HG02884 (cell line): Measurements from ENCODE around the gene MYO1G.
"Not testable (repeated sequence)": the region's sequence is repeated elsewhere in the genome, so short reads cannot be mapped to it uniquely, and the experiment has no call there.

Experiments
- ATAC-seq: cut with Tn5 transposase; IDR thresholded peaks from one replicate; pipeline ENCODE4 v1.9.1; 2021; ENCODE audit warnings: mild to moderate bottlenecking, moderate library complexity; ENCODE audit not compliant: unreplicated experiment

MYO1G gene

GRCh38 chr7:44999245-45000092 is 20.7 kb upstream of the MYO1G start:
- peak; percentile 61 for ATAC-seq

DNA sequence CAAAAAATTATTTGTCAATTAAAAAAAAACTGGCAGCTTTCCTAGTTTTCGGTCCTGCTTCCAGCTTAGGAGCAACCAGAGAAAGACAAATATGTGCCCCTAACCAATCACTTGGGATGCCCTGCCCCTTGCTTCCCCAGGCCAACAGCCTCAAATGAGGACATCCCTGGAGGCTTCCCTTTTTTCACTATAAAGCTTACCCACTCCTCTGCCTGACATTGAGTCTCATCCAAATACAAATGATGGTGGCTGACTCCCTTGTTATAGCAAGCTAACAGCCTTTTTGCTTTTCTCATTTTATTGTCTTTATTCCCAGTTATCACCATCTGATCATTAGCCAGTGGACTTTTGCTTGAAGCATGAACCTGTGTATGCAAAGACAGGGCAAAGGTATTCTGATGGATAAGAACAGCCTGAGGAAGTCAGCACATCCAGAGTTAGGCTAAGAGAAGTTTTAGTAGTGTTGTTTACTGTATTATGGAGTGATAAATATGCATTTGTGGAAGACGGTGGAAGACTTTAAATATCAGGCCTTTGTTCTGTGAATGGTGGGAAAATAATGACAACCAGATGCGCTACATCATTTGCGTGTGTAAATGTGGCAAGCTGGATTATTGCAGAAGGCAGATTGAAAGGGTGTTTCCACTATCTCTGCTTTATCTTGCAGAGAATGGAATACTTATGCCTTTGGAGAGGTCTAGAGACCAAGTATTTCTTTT is 19.5 kb upstream of the MYO1G start:
- no peak for ATAC-seq

- no peak for ATAC-seq
These were observed 17.0 kb upstream of the MYO1G start for GRCh38 chr7:44995555-44996493.

- ATAC-seq: no peak
These were observed 16.2 kb upstream of the MYO1G start for GRCh38 chr7:44994877-44995554.

GRCh38 chr7:44992004-44992795 is 13.4 kb upstream of the MYO1G start:
- ATAC-seq: not testable (repeated sequence)

GRCh38 chr7:44990109-44991023 is 11.6 kb upstream of the MYO1G start:
- no peak for ATAC-seq

- ATAC-seq: no peak
These were observed 10.3 kb upstream of the MYO1G start for GRCh38 chr7:44989132-44989531.

GRCh38 chr7:44988701-44989100 is 9.9 kb upstream of the MYO1G start:
- no peak for ATAC-seq

DNA sequence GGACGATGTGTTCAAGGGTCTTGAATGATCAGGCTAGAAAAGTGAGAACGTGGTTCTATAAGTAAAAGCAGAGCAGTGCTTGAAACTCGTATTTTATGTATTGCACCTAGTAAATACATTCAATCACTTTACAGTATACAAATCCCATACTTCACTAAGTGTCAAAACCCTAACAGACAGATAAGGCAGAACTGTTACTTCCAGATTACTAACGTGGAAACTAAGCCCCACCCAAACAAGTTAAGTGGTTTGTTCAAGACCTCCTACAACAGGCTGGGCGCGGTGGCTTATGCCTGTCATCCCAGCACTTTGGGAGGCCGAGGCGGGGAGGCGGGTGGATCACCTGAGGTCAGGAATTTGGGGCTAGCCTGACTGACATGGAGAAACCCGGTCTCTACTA is 9.2 kb upstream of the MYO1G start:
- no peak for ATAC-seq

- no peak for ATAC-seq
These were observed 8.6 kb upstream of the MYO1G start for GRCh38 chr7:44987457-44987856.

DNA sequence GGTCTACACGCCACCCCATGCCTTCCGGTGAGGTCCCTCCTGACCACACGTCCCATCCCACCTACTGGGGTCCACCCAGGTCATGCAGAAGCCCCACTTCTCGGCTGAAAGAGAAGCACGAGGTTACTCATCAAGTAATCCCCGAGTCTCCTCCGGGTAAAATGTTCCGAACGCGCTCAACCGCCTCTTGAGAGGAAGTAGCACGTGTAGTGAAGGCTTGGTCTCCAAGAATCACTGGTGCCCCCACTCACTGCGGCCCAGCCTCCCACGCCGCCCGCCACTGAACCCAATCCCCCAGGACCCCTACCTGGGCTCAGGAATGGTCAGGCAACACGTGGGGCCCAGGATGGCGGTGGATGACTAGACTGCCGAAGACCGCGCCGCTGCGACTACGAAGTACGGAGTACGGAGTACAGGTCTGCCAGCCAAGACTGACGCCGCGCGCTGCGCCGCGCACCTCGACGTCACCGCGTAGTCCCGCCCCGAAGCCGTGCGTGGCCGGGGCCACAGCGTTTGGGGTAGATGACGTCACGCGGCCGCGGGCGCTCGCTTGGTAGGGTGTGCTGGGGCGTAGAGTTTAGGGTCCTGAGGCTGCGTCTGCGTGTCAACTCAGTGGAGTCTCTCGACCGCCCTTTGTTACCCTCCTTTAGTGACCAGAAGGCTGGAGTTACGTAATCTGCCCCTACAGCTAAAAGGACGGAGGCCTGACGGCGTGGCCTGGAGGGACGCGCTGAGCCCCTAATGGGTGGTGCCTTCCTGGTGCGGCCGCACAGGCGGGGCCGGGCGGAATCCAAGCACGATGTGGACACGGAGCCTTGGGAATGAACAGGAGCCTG is 7.6 kb upstream of the MYO1G start:
- peak; percentile 94 for ATAC-seq

GRCh38 chr7:44985900-44986217 is 7.0 kb upstream of the MYO1G start:
- no peak for ATAC-seq

- ATAC-seq: no peak
These were observed 6.3 kb upstream of the MYO1G start for GRCh38 chr7:44985033-44985695.

DNA sequence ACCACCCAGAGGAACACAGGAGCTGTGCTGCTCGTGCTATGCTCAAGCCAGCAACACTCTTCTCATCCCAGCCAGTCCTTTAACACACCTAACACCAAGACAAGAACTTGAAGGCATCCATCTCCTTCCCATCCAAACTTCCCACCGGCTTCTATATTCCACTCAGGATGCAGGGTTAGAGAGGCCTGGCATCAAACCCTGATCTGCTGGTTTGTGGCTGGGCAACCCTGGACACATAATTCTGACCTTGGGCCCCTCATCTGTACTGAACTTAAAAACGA is 5.6 kb upstream of the MYO1G start:
- ATAC-seq: no peak

DNA sequence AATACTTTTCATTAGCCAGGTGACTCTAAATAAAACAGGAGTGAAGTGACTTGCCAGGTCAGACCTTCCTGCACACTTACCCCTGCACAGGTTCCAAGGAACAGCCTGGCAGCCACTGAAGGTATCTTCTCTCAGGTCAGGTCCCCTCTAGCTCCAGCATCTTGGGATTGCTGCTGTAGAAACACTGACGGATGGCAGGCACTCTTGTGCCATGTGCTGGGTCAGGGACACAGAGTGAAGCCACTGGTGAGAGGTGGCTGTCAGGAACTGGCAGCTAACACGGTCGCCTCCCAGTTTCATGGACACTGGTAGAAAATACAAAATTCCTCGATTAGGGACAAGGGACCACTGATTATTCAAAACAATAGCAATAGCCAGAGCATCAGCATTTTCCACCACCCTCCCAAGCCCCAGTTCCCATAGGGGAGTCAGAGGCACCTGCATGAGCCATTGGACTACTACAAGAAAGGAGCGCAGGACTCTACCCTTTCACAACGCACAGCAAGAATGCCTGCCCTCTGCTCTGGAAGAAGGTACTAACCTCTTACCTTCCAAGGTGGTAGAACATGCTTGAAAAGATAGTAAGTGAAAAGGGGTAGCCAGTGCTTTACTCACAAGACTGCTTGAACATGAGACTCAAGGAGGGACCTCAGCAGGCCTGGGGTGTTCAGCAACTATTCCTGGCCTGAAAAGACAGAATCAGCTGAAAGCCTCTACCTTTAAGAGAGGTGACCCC is 5.1 kb upstream of the MYO1G start:
- ATAC-seq: no peak

GRCh38 chr7:44982970-44983369 is 4.2 kb upstream of the MYO1G start:
- ATAC-seq: no peak

- ATAC-seq: no peak
These were observed 3.7 kb upstream of the MYO1G start for GRCh38 chr7:44982535-44982923.
